ENCODE measurements around the gene FBXW8.

- TF ChIP-seq POLR2AphosphoS5 (IDR thresholded peaks at IDR 0.05; ENCODE audit: borderline replicate concordance, low read depth, low read length) (no peak), EZH2 (IDR thresholded peaks at IDR 0.05) (no peak)
These were observed 160.3 kb downstream of the FBXW8 start for GRCh38 chr12:117071009-117071408.
